GM23338 (cell line): ENCODE data around the gene MTX2. TPM values are rescaled to one million over a fixed set of nuclear protein-coding genes. Genes with fewer than 3 reads are reported as not detected.

Experiments
- ATAC-seq: fragments of 200-7000 bp; cut with Tn5 transposase; 3 replicates; pipeline ENCODE4 v1.9.1; 2020
- DNase-seq: peaks from one replicate; pipeline ENCODE4 v3.0.0-alpha.2; 2015; ENCODE audit warnings: low spot score
- H2AFZ ChIP-seq: fragments of 200-600 bp; sonication (generic); 2 replicates; pipeline ENCODE4 v1.8.0; 2016; ENCODE audit warnings: antibody characterized with exemption, mild to moderate bottlenecking, moderate library complexity
- H3F3A ChIP-seq: fragments of 200-600 bp; sonication (generic); replicated peaks from 2 replicates; pipeline ENCODE4 v1.8.0; 2017; ENCODE audit warnings: antibody characterized with exemption, mixed run types, low read depth
- H3K27ac ChIP-seq: fragments of 200-600 bp; sonication (generic); 2 replicates; pipeline ENCODE4 v1.6.1; 2016; ENCODE audit warnings: low read depth
- H3K27me3 ChIP-seq: fragments of 200-600 bp; sonication (generic); 2 replicates; pipeline ENCODE4 v1.8.0; 2016; ENCODE audit warnings: mild to moderate bottlenecking, mixed run types, moderate library complexity; ENCODE audit not compliant: insufficient read depth
- H3K36me3 ChIP-seq: fragments of 200-600 bp; sonication (generic); 2 replicates; pipeline ENCODE4 v1.8.0; 2016; ENCODE audit warnings: mild to moderate bottlenecking; ENCODE audit not compliant: insufficient read depth
- H3K4me1 ChIP-seq: fragments of 200-600 bp; sonication (generic); 2 replicates; pipeline ENCODE4 v1.8.0; 2016; ENCODE audit warnings: mild to moderate bottlenecking, moderate library complexity; ENCODE audit not compliant: insufficient read depth
- H3K4me2 ChIP-seq: fragments of 200-600 bp; sonication (generic); 2 replicates; pipeline ENCODE4 v1.7.1; 2017; ENCODE audit warnings: mixed run types
- H3K4me3 ChIP-seq: fragments of 200-600 bp; sonication (generic); 2 replicates; pipeline ENCODE4 v1.6.1; 2016; ENCODE audit warnings: mixed run types
- H3K79me2 ChIP-seq: fragments of 200-600 bp; sonication (generic); replicated peaks from 2 replicates; pipeline ENCODE4 v1.8.0; 2017; ENCODE audit warnings: mild to moderate bottlenecking; ENCODE audit not compliant: insufficient read depth
- H3K9me2 ChIP-seq: fragments of 200-600 bp; sonication (generic); 2 replicates; pipeline ENCODE4 v1.8.0; 2017; ENCODE audit not compliant: insufficient read depth
- H4K20me1 ChIP-seq: fragments of 200-600 bp; sonication (generic); replicated peaks from 2 replicates; pipeline ENCODE4 v1.8.0; 2017; ENCODE audit warnings: mild to moderate bottlenecking; ENCODE audit not compliant: insufficient read depth
- H3K27ac Mint-ChIP-seq: 2 replicates; pipeline ENCODE4 v1.8.0; 2020; ENCODE audit warnings: inconsistent platforms, mild to moderate bottlenecking, moderate library complexity, mixed read lengths
- H3K27me3 Mint-ChIP-seq: 3 replicates; pipeline ENCODE4 v1.8.0; 2022; ENCODE audit warnings: low read depth, mild to moderate bottlenecking, moderate library complexity, mixed read lengths, inconsistent platforms; ENCODE audit not compliant: insufficient read depth, poor library complexity
- H3K36me3 Mint-ChIP-seq: 3 replicates; pipeline ENCODE4 v1.8.0; 2021; ENCODE audit warnings: low read depth, mild to moderate bottlenecking, inconsistent platforms, moderate library complexity, mixed read lengths
- H3K4me1 Mint-ChIP-seq: 3 replicates; pipeline ENCODE4 v1.8.0; 2020; ENCODE audit warnings: mild to moderate bottlenecking, inconsistent platforms, mixed read lengths
- H3K4me3 Mint-ChIP-seq: 3 replicates; pipeline ENCODE4 v1.8.0; 2021; ENCODE audit warnings: moderate library complexity, mild to moderate bottlenecking, inconsistent platforms, mixed read lengths
- H3K9me3 Mint-ChIP-seq: 3 replicates; pipeline ENCODE4 v1.8.0; 2020; ENCODE audit warnings: moderate library complexity, mild to moderate bottlenecking, inconsistent platforms, mixed read lengths
- EZH2 ChIP-seq: fragments of 200-600 bp; sonication (generic); IDR thresholded peaks from one replicate; pipeline ENCODE4 v1.8.0; 2017; ENCODE audit warnings: antibody characterized with exemption, mild to moderate bottlenecking, low read depth; ENCODE audit not compliant: unreplicated experiment
- EZH2phosphoT487 ChIP-seq: fragments of 200-600 bp; sonication (generic); IDR thresholded peaks from one replicate; pipeline ENCODE4 v1.8.1; 2018; ENCODE audit warnings: antibody characterized with exemption; ENCODE audit not compliant: unreplicated experiment
- JUNB ChIP-seq: IDR thresholded peaks from one replicate; pipeline ENCODE4 v1.6.1; 2016; ENCODE audit warnings: antibody characterized with exemption; ENCODE audit not compliant: unreplicated experiment
- POLR2AphosphoS5 ChIP-seq: IDR thresholded peaks from 2 replicates; pipeline ENCODE4 v1.6.1; 2016; ENCODE audit warnings: antibody characterized with exemption, low read depth
- ZNF114 ChIP-seq: fragments of 250-450 bp; sonication (Bioruptor Pico); IDR thresholded peaks from 2 replicates; pipeline ENCODE4 v1.5.0; 2020; ENCODE audit warnings: mild to moderate bottlenecking, moderate library complexity
- ZNF331 ChIP-seq: fragments of 250-450 bp; sonication (Bioruptor Pico); IDR thresholded peaks from 2 replicates; pipeline ENCODE4 v1.5.0; 2020; ENCODE audit warnings: low read depth, mild to moderate bottlenecking, moderate library complexity
- polyA plus RNA-seq: library from polyadenylated mRNA; unstranded; fragments of >200 nt; fragmentation: Nextera tagmentation; extraction: Ambion mirVana; gene quantifications from 2 replicates; pipeline ENCODE4 v1.2.1, GENCODE V29; 2016
- total RNA-seq: library from RNA; depleted of rRNA; stranded (reverse); fragments of >200 nt; shearing (Covaris generic); gene quantifications from 2 replicates; pipeline ENCODE4 v1.2.3, GENCODE V29; 2014
- TF ChIP-seq, protein P1 (sequence below), 2 experiments: fragments of 200-600 bp in 1 of 2; sonication (generic) in 1 of 2; conservative IDR thresholded peaks; 2 replicates each; pipeline versions ENCODE4 v1.5.1 to v1.6.1; 2016 to 2017; ENCODE audit warnings: antibody characterized with exemption in 2 of 2, low read depth in 2 of 2, mild to moderate bottlenecking in 2 of 2, moderate library complexity in 1 of 2
- TF ChIP-seq, protein P2 (sequence below): IDR thresholded peaks from one replicate; pipeline ENCODE4 v1.6.1; 2018; ENCODE audit warnings: antibody characterized with exemption; ENCODE audit not compliant: unreplicated experiment
- TF ChIP-seq, protein P3 (sequence below): fragments of 250-450 bp; sonication (Bioruptor Pico); IDR thresholded peaks from 2 replicates; pipeline ENCODE4 v1.5.0; 2020; ENCODE audit warnings: mild to moderate bottlenecking, moderate library complexity

The MTX2 gene
- total and polyA plus RNA-seq, 2 experiments from 2014 or later: 37.5 to 81.7 TPM

DNA sequence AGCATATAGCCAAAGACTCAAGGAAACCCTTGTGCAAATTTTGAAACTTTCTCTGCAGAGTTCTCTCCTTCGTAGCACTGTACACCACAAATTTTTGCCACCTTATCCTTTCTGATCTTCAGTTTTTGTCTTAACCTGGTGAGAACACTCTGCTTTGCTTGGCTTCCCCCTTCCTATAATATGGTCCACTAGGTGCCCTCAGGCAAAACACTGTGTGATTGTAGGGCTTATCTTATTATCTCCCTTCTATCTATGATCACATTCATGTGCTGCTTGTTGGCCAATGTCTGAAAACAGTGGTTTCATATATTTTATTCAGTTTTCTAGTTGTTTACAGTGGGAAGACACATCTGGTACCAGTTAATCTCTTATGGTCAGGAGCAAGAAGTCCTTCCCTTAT lies 111.1 kb downstream of the MTX2 start (continued):
- TF ChIP-seq, protein P1, sequence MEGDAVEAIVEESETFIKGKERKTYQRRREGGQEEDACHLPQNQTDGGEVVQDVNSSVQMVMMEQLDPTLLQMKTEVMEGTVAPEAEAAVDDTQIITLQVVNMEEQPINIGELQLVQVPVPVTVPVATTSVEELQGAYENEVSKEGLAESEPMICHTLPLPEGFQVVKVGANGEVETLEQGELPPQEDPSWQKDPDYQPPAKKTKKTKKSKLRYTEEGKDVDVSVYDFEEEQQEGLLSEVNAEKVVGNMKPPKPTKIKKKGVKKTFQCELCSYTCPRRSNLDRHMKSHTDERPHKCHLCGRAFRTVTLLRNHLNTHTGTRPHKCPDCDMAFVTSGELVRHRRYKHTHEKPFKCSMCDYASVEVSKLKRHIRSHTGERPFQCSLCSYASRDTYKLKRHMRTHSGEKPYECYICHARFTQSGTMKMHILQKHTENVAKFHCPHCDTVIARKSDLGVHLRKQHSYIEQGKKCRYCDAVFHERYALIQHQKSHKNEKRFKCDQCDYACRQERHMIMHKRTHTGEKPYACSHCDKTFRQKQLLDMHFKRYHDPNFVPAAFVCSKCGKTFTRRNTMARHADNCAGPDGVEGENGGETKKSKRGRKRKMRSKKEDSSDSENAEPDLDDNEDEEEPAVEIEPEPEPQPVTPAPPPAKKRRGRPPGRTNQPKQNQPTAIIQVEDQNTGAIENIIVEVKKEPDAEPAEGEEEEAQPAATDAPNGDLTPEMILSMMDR (conservative IDR thresholded peaks at IDR 0.05; ENCODE audit: low read depth in 2 of 2): no peak
- TF ChIP-seq POLR2AphosphoS5 (no peak), EZH2 (no peak), EZH2phosphoT487 (no peak)

DNA sequence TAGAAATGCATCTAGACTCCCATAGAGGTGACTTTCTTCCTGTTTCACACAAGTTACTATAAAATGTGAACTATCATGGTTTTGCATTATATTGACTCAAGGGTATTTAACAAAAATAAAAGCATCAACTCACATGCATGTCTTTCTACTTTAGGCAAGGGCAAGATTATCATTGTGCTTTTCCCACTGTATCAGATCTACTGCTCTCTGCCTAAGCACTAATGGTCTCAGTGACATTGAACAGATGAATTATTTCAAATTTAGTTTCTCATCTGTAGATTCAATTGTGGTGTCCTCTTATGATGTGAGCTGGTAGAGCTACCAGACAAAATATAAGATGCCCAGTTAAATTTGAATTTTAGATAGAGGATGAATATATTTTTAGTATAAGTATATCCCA lies 113.9 kb downstream of the MTX2 start:
- Histone ChIP-seq H3K4me2 (no peak overlapping the region), H3K79me2 (no peaks in the 10 kb centered on the region), H3K27me3 (no peaks in the 10 kb centered on the region), H3F3A (no peaks in the 10 kb centered on the region), H4K20me1 (no peaks in the 10 kb centered on the region), H3K9me2 (no peaks in the 10 kb centered on the region), H3K4me3 (no peak overlapping the region), H3K4me1 (no peaks in the 10 kb centered on the region), H3K36me3 (no peaks in the 10 kb centered on the region), H3K27ac (no peak overlapping the region), H2AFZ (no peak overlapping the region)
- peaks cover 5% of the 10 kb centered on the region; the same call in 1 of the 3 replicates for H3K36me3 Mint-ChIP-seq
- DNase-seq (no peak), ATAC-seq (no peak)
- no peak overlapping the region for H3K4me3 Mint-ChIP-seq
- peaks cover 10% of the 10 kb centered on the region for H3K9me3 Mint-ChIP-seq
- H3K27me3 Mint-ChIP-seq: no peaks in the 10 kb centered on the region
- no peak overlapping the region for H3K27ac Mint-ChIP-seq
- H3K4me1 Mint-ChIP-seq: no peaks in the 10 kb centered on the region
- TF ChIP-seq EZH2phosphoT487 (no peak), POLR2AphosphoS5 (no peak), ZNF331 (CRISPR knock-in tag) (no peak), JUNB (no peak), EZH2 (no peak), ZNF114 (CRISPR knock-in tag) (no peak)
- TF ChIP-seq, protein P2, sequence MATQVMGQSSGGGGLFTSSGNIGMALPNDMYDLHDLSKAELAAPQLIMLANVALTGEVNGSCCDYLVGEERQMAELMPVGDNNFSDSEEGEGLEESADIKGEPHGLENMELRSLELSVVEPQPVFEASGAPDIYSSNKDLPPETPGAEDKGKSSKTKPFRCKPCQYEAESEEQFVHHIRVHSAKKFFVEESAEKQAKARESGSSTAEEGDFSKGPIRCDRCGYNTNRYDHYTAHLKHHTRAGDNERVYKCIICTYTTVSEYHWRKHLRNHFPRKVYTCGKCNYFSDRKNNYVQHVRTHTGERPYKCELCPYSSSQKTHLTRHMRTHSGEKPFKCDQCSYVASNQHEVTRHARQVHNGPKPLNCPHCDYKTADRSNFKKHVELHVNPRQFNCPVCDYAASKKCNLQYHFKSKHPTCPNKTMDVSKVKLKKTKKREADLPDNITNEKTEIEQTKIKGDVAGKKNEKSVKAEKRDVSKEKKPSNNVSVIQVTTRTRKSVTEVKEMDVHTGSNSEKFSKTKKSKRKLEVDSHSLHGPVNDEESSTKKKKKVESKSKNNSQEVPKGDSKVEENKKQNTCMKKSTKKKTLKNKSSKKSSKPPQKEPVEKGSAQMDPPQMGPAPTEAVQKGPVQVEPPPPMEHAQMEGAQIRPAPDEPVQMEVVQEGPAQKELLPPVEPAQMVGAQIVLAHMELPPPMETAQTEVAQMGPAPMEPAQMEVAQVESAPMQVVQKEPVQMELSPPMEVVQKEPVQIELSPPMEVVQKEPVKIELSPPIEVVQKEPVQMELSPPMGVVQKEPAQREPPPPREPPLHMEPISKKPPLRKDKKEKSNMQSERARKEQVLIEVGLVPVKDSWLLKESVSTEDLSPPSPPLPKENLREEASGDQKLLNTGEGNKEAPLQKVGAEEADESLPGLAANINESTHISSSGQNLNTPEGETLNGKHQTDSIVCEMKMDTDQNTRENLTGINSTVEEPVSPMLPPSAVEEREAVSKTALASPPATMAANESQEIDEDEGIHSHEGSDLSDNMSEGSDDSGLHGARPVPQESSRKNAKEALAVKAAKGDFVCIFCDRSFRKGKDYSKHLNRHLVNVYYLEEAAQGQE: no peak
- TF ChIP-seq, protein P3, sequence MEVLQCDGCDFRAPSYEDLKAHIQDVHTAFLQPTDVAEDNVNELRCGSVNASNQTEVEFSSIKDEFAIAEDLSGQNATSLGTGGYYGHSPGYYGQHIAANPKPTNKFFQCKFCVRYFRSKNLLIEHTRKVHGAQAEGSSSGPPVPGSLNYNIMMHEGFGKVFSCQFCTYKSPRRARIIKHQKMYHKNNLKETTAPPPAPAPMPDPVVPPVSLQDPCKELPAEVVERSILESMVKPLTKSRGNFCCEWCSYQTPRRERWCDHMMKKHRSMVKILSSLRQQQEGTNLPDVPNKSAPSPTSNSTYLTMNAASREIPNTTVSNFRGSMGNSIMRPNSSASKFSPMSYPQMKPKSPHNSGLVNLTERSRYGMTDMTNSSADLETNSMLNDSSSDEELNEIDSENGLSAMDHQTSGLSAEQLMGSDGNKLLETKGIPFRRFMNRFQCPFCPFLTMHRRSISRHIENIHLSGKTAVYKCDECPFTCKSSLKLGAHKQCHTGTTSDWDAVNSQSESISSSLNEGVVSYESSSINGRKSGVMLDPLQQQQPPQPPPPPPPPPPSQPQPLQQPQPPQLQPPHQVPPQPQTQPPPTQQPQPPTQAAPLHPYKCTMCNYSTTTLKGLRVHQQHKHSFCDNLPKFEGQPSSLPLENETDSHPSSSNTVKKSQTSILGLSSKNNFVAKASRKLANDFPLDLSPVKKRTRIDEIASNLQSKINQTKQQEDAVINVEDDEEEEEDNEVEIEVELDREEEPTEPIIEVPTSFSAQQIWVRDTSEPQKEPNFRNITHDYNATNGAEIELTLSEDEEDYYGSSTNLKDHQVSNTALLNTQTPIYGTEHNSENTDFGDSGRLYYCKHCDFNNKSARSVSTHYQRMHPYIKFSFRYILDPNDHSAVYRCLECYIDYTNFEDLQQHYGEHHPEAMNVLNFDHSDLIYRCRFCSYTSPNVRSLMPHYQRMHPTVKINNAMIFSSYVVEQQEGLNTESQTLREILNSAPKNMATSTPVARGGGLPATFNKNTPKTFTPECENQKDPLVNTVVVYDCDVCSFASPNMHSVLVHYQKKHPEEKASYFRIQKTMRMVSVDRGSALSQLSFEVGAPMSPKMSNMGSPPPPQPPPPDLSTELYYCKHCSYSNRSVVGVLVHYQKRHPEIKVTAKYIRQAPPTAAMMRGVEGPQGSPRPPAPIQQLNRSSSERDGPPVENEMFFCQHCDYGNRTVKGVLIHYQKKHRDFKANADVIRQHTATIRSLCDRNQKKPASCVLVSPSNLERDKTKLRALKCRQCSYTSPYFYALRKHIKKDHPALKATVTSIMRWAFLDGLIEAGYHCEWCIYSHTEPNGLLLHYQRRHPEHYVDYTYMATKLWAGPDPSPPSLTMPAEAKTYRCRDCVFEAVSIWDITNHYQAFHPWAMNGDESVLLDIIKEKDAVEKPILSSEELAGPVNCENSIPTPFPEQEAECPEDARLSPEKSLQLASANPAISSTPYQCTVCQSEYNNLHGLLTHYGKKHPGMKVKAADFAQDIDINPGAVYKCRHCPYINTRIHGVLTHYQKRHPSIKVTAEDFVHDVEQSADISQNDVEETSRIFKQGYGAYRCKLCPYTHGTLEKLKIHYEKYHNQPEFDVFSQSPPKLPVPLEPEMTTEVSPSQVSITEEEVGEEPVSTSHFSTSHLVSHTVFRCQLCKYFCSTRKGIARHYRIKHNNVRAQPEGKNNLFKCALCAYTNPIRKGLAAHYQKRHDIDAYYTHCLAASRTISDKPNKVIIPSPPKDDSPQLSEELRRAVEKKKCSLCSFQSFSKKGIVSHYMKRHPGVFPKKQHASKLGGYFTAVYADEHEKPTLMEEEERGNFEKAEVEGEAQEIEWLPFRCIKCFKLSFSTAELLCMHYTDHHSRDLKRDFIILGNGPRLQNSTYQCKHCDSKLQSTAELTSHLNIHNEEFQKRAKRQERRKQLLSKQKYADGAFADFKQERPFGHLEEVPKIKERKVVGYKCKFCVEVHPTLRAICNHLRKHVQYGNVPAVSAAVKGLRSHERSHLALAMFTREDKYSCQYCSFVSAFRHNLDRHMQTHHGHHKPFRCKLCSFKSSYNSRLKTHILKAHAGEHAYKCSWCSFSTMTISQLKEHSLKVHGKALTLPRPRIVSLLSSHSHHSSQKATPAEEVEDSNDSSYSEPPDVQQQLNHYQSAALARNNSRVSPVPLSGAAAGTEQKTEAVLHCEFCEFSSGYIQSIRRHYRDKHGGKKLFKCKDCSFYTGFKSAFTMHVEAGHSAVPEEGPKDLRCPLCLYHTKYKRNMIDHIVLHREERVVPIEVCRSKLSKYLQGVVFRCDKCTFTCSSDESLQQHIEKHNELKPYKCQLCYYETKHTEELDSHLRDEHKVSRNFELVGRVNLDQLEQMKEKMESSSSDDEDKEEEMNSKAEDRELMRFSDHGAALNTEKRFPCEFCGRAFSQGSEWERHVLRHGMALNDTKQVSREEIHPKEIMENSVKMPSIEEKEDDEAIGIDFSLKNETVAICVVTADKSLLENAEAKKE (CRISPR knock-in tag): no peak
- TF ChIP-seq, protein P1 (conservative IDR thresholded peaks at IDR 0.05; ENCODE audit: low read depth in 2 of 2): no peak
